Measurements from ENCODE around the gene BCAT1.

BCAT1 gene, protein sequence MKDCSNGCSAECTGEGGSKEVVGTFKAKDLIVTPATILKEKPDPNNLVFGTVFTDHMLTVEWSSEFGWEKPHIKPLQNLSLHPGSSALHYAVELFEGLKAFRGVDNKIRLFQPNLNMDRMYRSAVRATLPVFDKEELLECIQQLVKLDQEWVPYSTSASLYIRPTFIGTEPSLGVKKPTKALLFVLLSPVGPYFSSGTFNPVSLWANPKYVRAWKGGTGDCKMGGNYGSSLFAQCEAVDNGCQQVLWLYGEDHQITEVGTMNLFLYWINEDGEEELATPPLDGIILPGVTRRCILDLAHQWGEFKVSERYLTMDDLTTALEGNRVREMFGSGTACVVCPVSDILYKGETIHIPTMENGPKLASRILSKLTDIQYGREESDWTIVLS

DNA sequence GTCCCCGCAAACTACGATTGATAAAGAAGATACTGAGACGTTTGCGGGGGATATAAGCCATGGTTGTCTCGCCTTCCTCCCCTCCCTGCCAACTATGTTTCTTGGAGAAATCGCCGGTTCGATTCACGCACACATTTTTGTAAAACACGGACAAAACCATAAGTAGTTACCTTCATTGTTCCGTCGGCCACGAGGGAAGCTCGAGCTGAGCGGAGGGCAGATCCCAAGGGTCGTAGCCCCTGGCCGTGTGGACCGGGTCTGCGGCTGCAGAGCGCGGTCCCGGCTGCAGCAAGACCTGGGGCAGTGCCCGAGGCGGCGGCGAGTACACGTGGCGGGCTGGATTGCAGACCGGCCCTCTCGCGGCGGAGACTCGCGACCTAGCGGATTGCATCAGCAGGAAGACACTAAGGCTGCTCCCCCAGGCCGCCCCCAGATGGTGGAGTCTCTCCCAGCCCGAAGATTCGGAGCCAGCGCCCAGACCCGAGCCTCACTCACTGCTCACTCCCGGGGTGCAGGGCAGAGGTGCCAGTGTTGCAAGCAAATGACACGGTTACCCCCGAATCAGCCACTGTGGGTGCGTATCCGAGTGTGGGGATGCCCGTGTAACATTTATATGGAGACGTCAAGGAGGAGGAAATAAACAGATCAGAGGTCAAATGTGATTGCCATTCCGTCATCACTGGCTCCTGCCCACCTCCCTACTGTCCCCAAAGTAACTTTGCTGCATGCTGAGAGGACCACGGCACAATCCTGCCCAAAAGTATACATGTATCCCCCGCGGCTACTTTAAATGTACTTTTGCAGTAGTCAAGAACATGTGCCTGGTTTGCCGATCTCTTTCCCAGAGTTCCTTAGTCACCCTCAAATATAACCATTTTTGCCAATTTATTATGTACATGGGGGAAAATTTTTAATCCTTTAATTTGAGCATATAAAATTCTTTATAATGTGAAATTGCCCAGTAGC, at the start of gene BCAT1:
Gene BCAT1, minus strand, starts transcription at position 345 of the 966 bp plus-strand sequence. Its CDS starts 169 bp downstream, at position 176.
- DNase-seq = peak in 34 of 58 donors; percentile 7 to 59 (median 22)

DNA sequence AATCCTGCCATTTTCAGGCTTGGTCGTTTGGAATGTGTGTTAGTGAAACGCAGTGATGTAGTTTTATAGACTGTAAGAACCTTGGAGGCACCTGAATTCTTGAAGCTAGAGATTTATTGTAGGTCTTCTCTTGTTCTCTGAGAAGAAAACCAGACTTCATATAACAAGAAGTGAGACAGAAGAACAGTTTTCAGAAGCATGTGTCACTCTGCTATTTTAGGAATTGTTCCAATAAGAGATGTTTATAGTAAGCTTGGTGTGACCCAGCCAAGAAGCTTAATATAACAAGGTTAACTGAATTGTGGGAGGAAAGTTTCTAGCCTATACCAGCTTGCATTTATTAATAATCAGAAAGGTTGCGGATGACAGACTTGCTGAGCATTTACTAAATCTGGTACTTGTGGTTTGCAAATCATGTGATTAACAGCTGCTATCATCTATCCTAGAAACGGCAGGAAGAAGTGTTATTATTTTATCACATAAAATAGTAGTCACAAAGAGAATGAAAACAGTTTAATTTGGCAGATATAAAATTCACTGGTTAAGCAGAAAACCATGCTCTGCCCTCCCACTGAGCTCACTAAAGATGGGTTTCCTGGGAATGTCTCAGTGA, 49.2 kb upstream of the BCAT1 start:
- no peak for DNase-seq

DNA sequence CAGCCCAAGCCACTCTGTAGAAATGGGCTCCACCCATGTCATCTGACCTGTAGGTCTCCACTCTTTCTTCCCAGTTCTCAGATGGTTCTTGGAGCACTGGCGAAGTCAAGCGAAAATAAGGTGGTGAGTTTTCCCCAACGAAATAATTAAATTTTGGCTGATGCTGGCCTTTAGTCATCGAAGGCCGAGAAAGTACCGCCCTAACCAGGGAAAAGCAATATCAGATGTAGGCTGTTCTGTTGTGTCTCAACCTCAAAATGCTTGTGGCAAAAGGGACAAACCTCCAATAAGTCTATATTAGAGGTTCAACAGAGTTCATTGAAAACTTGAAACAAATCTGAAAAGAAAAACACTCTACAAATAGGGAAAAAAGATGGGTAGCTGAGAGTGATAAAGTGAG, 48.6 kb upstream of the BCAT1 start:
- no peak for DNase-seq

DNA sequence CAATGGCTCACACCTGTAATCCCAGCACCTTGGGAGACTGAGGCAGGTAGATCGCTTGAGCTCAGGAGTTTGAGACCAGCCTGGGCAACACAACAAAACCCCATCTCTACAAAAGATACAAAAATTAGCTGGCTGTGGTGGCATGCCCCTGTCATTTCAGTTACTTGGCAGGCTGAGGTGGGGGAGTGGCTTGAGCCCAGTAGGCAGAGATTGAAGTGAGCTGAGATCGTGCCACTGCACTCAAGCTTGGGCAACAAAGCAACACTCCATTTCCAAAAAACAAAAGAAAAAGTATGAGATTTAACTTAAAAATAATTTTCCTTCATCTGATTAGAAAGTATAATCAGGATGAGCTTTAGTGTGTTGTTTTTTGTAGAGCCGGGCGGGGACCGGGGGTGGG, 47.9 kb upstream of the BCAT1 start:
- no peak for DNase-seq

DNA sequence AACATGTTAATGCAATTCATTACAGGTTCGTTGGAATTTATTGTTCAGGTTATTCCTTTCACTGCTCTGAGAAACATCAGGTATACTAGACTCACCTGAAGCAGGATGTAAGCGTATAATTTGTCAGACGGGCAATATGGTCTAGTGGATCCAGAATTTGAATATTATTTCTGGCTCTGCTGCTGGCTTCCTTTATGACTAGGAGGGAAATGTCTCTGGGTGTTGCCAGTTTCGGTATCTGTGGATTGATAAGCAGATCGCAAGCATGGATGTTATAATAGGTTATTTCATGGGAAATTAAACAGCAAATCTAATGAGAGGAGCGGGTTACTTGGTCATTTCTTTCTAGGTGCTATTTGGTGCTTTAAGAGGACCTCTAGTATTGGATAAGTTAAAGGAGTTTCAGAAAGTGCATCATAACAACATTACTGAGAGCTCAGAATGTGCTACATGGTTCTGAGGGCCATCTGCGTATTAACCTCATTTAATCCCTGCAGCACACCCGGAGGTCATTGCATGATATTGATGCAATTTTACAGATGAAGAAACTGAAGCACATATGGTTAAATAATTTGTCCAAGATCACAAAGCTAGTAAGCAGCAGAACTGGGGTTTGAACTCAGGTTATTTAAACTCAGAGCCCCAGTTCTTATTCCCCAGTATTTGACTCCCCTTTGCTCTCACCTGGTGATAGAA, 47.3 kb upstream of the BCAT1 start:
- no peak for DNase-seq

DNA sequence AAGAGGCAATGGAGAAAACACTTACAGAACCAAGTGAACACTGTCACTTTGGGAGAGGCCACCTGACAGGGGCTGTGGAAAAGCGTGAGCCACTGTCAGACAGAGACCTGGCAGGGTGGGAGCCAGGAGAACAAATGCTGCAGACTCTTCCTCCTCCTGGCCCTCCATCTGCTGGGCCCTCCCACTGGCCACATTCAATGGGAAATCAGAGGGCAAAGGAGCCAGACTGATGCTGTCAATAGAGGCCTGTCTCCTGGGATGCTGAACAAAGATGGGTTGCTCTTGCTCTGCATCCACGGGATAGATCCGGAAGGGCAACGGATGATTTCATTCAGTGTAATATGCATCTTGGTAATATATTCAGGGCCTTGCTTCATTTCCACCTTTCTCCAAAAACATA, 44.9 kb upstream of the BCAT1 start:
- DNase-seq = no peak

DNA sequence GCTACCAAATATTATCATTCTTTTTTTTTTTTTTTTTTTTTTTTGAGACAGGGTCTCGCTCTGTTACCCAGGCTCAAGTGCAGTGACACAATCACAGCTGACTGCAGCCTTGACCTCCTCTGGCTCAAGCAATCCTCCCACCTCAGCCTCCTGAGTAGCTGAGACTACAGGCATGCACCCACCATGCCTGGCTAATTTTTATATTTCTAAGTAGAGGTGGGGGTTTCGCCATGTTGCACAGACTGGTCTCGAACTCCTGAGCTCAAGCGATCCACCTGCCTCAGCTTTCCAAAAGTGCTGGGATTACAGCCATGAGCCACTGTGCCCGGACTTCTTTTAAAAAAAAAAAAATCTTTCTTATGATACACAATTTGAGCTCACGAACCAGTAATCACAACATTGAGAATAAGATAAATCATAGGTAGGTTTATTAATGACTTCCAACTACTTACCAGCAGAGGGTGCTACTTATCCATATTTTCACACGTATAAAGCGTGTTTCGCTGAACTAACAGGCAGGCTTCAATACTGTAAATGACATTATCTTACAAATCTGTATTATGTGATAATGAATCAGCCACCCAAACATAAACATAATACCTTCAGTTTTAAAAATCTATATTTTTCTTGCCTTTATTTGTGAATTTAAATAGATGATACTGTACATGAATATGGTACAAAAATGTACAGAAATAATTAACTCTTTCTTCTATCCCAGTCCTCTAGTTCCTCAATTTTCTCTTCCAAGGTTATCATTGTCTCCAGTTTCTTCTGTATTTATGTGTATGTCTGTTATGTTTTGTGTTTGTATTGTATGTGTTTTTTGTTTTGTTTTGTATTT, 42.5 kb upstream of the BCAT1 start:
- DNase-seq = peak in 1 of 58 donors; percentile 40

DNA sequence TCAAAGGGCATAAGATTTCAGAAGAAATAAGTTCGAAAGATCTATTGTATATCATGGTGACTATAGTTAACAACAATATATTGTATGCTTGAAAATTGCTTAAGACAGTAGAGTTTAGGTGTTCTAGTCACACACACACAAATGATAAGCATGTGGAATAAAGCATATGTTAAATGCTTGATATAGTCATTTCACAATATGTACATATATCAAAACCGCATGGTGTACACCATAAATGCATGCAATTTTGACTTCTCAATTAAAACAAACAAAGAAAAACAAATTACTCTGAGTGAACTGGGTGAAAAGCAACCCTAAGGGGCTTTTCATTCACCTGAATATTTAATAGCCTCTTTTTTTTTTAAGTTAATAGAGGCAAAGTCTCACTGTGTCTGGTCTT, 40.3 kb upstream of the BCAT1 start:
- no peak for DNase-seq

DNA sequence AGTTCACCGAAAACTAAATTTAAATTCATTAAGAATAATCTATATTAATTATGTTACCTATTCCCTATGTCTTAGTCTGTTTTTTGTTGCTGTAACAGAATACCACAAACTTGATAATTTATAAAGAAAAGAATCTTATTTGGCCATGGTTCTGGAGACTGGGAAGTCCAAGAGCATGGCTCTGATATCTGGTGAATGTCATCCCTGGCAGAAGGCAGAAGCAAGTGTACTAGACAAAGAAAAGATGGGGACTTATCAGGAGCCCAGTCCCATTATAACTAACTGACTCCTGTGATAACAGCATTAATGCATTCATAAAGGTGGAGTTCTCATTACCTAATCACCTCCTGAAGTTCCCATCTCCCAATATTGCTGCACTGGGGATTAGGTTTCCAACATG, 33.3 kb upstream of the BCAT1 start:
- no peak for DNase-seq

DNA sequence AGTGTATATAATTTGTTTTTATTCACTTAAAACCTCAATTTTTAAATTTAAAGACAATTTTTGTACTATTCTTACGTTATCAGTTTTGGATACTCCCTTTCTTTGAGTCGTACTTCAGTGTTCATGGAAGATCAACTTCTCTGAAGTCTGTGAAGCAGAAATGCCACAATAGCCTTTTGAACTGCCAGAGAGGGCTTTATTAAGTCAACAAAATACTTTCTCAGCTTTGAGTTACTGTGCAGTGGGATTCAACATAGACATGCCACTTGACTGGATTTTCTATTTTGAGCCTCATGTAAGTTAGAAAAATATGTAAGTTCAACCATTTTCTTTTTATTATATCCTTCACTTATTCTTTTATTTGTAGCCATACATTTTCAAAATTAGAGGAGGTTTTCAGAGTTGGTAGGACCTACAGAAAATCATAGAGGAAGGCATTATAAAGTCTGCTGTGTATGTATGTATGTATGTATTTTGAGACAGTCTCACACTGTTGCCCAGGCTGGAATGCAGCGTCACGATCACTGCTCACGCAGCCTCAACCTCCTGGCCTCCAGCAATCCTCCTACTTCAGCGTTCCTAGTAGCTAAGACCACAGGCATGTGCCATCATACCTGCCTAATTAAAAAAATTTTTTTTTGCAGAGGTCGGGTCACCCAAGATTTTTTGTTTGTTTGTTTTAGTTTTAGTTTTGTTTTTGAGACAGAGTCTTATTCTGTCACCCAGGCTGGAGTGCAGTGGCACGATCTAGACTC, 31.3 kb upstream of the BCAT1 start:
- no peak for DNase-seq

DNA sequence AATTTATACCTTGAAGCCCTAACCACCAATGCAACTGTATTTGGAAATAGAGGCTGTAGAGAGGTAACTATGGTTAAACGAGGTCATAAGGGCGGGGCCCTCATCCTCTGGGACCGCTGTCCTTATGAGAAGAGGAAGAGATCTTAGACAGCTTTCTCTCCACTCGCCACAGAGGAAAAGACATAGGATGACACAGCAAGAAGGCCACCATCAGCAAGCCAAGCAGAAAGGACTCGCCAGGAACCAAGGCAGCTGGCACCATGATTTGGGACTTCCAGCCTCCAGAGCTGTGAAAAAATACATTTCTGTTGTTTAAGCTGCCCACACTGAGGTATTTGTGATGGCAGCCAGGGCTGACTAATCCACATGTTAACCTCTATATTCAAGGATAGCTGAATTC, 30.4 kb upstream of the BCAT1 start:
- no peak for DNase-seq

DNA sequence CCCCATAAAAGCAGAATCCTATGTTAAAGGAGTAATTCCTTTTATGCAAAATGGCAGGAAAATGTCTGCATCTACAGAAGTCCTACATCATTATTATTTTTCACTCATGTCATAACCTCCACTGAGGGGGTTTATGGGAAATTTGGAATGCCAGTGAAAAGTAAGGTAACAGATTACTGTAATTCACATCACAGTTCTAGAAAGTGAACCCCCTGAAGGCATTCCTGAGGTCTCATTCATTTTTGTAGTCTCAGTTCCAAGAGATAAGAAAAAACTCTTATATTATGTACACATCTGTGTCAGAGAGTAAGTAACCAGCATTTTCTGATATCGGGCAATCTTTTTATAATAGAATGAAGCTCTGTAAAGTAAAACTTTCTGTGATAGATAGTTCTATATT, 28.8 kb upstream of the BCAT1 start:
- no peak for DNase-seq

DNA sequence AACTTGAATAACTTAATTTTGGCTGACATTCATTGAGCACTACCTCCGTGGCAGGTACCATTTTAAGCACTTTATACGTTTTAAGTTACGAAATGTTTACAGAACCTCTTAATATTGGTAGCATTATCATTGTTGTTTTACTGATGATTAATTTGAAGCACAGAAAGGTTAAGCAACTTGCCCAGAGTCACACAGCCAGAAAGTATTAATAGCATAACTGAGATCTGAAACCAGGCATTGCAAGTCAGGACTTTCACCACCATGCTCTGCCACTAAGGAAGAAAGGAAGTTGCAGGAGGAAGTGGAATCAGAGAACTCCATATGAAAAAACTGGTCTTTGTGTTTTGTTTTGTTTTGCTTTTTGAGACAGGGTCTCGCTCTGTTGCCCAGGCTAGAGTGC, 28.2 kb upstream of the BCAT1 start:
- DNase-seq = peak in 1 of 58 donors; percentile 2

DNA sequence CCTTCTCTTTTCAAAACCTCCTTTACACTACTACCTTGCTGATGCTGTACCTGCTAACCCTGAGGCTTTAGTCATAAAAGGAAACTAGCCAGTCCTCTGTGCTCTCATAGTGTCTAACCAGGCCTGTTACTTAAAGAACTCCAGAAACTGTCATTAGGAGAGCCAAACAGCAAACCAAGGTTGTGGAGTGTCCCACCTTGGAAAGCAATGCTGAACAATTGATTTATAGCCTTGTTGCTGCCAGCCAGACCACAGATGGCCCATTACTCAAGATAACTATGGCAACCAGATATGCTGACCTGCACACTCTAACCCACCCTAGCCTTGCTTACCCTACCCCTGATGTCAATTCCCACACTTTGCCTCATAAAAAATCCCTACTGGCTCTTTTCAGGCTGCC, 26.5 kb upstream of the BCAT1 start:
- no peak for DNase-seq

DNA sequence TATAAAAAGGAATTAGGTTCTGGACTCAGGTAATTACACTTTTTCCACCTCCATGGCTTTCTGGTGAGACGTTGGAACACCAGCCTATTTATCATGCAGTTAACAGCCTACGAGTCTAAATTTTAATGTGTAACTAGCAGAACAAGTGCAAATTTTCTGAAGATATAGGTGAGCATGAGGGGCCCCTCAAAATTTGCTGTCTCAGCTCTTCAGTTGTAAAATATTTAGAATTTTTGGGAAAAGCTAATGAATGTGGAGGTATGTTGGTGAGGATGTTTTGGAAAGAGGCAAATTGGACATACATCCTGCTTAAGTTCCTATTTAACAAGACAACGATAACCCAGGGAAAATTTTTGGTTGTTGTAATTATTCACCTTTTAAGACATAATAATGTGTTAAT, 25.3 kb upstream of the BCAT1 start:
- no peak for DNase-seq

DNA sequence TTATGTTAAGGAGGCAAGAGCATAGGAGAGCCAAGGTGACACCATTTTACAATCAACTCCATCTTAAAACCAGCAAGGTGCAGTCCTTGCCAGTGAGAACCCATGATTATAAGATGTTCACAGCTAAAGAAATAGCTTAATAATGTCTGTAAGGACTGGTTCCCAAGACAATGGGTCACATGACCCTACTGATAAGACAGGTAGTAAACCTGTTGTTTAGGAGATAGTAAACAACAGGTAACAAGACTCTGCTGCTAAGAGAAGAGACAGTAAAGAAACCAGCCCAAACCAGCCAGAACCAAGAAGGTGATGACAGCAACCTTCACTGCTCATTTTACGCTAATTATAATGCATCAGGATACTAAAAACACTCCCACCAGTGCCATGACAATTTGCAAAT, 23.2 kb upstream of the BCAT1 start:
- no peak for DNase-seq

DNA sequence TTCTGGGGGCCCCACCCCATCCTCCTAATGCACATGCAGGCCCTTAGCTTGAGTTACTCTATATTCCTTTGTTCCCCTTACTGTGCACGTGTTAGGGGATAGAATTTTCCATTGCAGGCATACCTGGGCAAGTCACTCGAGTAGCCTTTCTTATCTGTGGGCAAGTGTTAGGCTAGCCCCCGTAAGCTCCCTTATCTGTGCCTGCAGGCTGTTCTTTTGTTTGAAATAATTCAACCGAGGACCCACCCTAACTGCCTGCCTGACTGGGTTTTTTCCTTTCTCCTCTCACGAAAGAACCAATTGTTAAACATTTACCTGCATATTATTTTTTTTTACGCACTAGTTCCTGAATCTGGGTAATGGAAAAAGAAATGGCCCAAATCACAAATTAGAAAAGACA, 21.3 kb upstream of the BCAT1 start:
- no peak for DNase-seq

DNA sequence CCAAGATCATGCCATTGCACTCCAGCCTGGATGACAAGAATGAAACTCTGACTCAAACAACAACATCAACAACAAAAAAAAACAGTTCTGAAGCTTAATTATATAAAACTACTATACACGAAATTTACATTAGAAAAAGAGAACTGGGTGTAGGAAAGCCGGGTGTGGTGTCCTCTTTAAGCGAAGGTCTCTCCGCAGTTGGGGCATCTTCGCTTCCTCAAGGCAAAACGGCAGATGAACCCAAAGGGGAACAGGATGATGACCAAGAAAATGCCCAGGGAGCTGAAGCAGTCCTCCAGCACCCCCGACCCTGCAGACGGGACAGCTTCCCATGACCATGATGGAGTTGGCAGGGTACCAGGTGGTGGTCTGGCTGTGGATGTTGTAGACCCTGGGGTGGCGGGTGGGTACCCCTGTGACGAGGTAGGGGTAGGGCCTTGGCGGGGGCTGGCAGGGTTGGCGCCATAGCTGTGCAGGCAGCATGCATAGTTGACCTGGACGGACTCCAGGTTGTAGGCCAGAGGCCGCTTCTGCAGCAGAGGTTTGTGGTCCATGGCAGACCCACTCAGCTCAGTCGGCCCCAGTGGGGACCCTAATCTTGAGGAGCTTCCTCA, 18.2 kb upstream of the BCAT1 start:
- DNase-seq = no peak

DNA sequence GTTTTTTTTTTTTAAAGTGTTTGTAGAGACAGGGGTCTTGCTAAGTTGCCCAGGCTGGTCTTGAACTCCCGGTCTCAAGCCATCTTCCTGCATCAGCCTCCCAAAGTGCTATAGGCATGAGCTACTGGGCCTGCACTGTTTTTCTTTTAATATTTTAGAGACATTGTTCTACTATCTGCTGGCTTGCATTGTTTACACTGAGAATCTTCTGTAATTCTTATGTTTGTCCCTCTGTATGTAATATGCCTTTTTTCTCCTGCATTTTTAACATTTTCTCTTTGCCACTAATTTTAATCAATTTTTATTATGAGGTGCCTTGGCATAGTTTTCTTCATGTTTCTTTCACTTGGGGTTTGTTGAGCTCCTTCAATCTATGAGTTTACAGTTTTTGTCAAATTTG, 15.4 kb upstream of the BCAT1 start:
- no peak for DNase-seq
